ENCODE measurements around the gene NGF.
"Not testable (repeated sequence)": the region's sequence is repeated elsewhere in the genome, so short reads cannot be mapped to it uniquely, and the experiment has no call there.

The NGF gene

DNA sequence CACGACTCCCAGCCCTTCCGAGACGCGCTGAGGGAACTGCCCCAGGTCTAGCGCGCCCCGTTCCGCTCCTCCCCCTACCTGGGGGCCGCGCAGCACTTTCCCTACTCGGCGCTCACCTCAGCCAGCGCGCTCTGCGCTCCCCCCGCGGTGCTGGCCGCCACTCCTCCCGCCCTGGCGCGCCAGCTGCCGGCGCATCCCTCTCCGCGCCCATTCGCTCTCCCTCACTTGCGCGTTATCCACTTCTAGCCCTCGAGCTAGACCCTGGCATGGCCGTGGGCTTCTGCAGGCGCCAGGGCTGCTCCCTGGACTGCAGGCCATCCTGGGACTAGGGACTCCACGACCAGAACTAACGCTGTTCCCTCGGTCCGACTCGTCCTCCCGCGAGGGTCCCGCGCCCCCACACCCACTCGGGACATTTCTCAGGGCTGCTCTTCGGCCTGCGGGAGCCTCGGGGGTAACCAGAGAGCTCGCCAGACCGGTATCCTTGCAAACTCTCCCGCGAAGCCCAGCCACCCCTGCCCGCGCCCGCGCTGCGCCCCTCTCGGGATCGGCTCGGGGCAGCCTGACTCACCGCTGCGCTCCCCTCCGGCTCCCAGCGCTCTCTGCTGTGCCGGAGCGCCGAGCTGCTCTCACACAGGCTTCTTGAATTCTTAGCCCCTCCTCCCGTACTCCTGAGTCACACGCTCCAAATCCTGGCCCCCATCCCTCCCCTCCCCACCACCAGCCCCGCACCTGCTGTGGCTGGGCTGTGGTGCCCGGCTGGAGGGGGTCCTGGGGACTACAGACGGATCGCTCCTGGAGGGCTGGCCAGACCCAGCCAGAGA lies at the start of gene NGF:
Gene NGF (minus strand): TSS at position 617 of the 824 bp plus-strand sequence. CDS start 51,454 bp downstream, outside the sequence.
- DNase-seq: no peak

DNA sequence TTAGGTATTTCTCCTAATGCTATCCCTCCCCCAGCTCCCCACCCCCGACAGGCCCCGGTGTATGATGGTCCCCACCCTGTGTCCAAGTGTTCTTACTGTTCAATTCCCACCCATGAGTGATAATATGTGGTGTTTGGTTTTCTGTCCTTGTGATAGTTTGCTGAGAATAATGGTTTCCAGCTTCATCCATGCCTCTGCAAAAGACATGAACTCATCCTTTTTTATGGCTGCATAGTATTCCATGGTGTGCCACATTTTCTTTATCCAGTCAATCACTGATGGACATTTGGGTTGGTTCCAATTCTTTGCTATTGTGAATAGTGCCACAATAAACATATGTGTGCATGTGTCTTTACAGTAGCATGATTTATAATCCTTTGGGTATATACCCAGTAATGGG lies 45.4 kb upstream of the NGF start:
- DNase-seq: not testable (repeated sequence)

DNA sequence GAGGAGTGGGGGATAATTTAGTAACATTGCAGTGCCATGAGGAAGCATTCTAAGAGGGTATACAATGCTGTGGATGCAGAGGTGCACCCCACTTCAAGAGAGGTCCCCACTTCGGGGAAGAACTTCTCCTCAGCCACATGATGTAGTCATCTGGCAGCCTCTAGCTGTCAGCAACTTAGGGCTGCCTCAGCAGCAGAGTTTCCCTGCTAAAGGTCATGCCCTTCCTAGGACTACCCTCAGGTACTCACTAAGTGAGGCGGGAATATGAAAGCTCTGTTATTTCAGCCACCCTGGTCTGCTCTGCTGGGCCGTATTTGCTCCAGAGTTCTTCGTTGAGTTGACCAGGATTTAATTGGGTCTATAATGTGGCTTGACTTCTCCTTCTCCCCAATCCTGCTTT lies 41.9 kb upstream of the NGF start:
- DNase-seq: no peak

DNA sequence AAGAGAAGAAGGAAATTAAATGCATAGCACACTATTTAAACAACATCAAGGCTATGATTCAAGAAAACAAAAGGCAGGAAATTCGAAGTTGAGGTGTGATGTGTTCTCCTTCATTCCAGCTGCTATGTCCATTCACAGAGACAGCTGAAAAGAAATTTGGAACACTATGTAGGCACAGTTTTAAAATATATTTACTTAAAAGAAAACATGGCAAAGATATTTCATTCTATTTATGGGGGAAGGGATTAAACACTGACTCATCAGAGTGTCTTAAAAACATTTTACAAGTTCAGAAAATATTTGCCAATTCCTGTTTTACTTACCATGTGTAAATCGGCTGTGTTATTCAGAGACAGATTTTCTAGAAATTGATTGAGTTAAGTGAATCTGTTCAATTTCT lies 39.4 kb upstream of the NGF start:
- DNase-seq: no peak

DNA sequence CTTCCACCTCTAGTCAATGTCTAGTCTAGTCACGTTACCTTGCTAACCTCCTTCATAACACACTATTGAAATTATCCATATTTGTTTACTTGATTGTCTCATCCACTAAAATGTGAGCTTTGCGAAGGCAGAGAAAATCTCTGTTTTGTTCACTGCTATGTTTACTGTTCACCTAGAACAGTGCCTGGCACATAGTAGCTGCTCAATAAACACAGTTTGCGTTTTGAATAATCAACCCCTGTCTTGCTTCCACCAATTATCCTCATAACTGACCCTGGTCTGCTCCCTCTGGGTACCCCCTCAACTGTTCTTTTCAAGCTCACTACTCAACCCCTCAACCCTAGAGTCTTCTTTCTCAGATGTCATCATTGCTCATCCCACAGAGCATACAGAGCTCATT lies 36.5 kb upstream of the NGF start:
- DNase-seq: no peak

DNA sequence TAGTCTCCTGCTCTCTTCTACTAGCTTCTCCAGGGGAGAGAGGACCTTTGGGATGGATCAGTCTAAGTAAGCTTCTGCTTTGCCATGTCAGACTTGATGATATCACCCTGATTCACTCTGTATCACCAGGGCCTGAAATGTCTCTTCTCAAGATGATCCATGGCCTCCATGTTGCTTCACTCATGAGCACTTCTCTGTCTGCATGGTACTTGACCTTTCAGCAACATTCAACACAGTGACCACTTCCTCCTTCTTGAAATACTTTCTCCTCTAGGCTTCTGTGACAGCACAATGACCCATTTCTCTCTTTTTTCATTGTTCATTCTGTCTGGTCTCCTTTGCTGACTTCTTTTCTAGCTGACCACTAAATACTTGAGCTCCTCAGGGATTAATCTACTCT lies 35.3 kb upstream of the NGF start:
- DNase-seq: no peak

DNA sequence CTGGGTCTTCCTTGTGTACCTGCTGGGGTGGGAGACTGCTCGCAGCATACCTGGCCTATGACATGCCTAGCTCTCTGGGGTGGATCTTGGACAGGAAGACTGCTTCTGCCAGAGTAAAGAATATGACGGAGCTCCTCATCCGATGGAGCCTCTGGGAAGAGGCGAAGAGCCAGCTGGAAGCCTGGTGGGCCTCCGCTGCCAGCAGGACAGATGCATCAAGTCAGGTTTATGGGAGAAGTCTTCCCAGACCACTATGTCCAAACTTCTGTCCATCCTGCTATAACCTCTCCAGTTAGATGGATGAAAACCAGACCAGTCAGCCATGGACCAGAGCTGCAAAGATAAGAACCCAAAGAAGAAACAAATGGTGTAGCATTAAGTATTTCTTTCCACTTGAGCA lies 27.7 kb upstream of the NGF start:
- no peak for DNase-seq

DNA sequence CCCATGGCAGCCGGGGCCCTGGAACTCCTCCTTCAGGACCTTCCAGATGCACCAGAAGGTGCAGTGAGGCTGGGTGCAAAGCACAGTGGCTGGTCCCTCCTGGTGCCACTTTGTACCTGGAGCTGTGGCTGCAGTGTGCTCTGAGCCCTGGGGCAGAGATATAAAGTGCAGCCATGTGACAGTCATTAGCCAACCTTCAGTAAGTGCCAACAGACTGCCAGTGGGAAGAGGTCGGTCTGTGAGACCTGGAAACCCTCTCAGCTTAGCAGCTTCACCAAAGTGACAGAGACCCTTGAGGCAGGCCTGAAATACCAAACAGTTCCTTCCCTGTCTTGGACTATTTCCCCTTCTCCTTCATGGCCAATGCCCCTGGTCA lies 26.7 kb upstream of the NGF start:
- no peak for DNase-seq

DNA sequence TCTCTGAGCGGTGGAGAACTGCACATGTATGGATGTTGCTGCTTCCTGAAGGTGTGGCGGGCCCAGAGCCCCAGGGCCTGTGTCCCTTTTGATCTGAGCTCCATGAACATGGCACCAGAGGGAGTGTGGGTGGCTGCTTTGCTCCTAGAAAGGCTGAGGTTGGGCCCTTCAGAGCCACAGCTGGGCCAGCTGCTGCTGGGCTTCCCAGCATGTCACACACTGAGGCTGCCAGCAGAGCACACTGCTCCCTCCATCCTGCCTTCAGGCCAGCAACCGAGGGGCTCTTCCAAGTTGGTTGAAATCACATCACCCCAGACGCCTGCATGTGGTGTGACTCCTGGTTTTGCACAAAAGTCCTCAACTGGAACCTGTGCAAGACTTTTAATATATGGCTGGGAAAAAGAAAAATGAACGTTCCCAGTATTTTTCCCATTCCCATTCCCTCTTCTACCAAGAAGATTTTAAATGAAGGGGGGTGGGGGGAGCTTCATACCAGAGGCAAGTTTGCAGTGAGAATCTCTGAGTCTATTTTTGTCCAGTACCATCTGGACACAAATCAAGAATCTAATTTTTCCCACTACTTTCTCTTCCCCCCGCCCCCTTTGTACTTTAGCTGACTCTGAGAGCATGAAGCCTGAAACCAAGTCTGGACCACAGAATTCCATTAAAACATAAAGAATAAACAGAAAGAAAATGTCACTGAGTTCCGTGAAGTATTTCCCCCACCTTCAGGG lies 26.2 kb upstream of the NGF start:
- no peak for DNase-seq

DNA sequence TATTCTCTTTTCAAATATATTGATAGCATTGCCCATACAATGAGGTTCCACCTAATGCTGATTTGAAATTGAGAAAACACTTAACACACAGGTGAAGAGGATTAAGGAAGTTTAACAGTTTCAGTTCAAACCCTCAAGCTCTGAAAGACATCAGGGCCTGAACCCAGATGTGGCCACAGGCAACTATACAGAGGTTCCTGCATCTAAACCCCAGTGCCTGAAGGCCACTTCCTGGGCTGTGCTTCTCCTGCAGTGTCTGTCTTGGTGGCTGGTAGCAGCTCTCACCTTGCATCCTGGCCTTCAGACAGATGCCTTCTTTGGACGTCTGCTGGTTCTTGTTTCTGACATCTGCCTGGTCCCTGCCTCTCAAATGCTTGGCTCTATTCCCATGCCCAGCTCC lies 25.1 kb upstream of the NGF start:
- DNase-seq: no peak

DNA sequence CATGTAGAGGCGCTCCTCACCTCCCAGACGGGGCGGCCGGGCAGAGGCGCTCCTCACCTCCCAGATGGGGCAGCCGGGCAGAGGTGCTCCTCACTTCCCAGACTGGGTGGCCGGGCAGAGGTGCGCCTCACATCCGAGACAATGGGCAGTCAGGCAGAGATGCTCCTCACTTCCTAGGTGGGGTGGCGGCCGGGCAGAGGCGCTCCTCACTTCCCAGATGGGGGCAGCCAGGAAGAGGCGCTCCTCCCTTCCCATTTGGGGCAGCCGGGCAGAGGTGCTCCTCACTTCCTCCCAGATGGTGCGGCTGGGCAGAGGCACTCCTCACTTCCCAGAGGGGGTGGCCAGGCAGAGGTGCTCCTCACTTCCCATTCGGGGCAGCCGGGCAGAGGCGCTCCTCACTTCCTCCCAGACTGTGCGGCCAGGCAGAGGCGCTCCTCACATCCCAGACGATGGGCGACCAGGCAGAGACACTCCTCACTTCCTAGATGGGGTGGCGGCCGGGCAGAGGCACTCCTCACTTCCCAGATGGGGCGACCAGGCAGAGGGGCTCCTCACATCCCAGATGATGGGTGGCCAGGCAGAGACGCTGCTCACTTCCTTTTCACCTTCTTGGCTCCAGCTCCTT lies 22.6 kb upstream of the NGF start:
- not testable (repeated sequence) for DNase-seq

DNA sequence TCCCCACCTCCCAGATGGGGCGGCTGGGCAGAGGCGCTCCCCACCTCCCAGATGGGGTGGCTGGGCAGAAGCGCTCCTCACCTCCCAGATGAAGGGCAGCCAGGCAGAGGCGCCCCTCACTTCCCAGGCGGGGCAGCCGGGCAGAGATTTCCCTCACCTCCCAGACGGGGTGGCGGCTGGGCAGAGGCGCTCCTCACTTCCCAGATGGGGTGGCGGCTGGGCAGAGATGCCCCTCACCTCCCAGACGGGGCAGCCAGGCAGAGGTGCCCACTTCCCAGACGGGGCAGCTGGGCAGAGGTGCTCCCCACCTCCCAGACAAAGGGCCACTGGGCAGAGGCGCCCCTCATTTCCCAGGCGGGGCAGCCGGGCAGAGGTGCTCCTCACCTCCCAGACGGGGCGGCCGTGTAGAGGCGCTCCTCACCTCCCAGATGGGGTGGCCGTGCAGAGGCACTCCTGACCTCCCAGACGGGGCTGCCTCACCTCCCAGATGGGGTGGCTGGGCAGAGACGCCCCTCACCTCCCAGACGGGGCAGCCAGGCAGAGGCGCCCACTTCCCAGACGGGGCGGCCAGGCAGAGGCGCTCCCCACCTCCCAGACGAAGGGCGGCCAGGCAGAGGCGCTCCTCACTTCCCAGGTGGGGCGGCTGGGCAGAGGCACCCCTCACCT lies 21.9 kb upstream of the NGF start:
- DNase-seq: not testable (repeated sequence)

DNA sequence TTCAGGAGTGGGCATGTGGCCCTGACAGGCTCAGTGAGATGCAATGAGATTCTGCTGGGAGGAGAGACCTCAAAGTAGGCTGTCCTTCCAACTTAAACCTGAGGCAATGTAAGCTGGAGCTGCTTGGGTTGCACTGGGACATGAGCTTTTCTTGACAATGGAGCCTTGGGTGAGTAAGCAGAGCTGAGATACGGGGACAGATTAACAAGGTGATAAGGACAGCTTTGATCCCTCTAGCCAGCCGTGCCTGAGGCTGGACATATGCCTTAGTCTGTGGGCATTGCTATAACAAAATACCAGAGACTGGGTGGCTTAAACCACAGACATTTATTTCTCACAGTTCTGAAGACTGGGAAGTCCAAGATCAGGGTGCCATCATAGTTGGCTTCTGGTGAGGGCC lies 18.3 kb upstream of the NGF start:
- no peak for DNase-seq

DNA sequence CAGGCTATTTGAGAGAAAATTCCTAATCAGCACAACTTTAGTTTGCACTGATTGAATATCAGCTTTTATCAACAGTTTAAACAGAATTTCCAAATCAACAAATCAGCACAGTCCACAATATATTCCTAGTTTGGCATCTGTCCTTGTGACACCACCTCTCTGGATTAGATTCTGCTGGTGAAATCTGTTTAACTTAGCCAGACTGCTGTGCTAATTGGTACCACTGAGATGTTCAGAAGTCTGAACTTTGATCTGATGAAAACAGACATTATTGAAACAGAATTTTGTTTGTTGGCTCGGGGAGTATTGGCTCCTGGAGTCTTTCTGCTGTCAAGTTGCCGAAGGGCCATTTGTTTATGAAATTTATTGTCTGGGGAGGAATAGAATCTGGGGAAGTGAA lies 17.0 kb upstream of the NGF start:
- no peak for DNase-seq

DNA sequence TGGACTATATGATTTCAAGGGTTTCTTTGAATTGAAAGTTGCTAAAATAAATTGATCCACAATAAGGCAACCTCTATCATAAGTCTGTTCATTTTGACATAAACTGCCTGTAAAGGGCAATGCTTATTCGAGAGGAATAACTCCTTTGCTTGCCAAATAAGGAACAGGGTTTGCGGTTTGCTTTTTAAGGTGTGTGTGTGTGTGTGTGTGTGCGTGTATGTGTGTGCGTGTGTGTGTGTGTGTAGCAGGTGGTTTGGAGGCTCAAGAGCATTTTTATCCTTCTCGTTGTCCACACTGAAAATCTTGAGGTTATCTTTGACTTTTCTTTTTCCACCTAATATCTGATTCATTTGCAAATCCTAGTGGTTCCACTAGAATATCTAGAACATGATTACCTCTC lies 13.1 kb upstream of the NGF start:
- DNase-seq: no peak

DNA sequence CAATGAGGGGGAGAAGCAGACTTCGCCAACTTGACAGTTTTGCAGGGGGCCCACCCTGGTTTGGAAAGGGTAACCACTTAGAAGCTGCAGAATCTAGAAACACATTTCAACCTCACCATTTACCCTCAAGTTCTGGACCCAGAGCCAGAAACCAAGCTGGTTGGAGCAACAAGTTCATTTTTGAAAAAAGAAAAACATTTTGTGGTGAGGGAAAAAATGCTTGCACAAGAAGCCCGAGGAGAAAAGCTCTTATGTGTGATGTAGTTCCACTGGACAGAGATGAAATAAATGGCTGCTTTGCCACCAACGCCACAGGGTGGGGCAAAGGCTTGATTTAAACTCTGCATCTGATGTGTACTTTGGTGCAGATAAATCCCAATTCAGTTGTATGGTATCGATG lies 10.6 kb upstream of the NGF start:
- DNase-seq: no peak

DNA sequence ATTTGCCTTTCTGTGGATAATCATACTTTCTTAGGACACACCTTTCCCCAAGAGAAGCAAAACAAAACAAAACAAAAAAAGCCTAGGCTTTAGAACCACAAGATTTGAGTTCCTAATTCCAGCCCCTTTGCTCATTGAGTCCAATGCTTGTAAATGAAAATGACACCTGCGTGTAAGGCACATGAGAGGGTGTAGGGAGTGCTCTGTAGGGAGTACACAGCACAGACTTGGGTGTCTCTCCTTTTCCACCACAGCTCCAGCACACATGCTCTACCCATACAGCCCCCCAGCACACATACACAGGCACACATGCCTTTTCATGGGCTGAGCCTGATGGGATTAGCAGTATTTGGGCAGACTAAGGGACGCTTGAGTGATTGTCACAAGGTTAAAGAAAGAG lies 9.2 kb upstream of the NGF start:
- DNase-seq: no peak

DNA sequence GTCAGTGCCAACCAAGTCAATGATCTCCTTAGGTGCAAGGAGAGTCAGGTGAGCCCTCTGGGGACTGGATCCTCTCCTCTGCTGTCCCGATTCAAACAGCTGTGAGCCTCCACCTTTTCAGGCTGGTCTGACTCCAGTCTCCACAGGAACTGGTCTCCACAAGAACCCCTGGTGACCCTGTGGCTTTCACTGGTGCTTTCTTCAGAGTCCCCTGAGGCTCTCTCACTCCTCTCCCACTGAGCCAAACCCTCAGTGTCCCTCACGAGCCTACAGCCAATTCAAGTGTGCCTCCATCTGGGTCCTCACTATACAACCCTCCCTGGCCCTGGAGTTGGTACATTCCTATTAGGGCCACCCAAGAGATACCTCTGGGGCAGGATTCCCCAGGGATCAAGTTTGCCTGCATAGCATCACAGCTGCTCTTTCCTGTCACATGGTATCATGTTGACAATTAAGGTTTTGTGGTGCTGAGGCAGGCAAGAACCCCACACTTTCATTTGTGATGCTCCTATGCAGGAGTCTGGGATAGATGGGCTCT lies 5.2 kb upstream of the NGF start:
- DNase-seq: no peak

DNA sequence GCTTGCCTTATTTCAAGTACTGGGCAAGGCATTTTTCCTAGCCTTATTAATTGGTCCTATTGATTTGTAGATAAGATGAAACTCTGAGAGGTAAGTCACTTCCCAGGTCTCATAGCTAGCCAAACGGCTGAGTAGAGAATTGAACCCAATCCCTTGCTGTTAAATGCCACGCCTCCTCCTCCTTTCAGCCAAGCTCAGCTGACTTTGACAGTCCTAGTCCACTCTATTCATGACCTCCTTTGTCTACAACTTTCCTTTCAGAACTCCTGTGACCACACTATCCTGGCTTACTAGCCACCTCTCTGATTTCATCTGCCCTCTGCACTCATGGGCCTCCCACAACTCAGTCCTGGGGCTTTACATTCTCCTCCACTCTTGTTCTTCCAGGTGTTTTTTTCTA lies 3.9 kb upstream of the NGF start:
- DNase-seq: no peak

DNA sequence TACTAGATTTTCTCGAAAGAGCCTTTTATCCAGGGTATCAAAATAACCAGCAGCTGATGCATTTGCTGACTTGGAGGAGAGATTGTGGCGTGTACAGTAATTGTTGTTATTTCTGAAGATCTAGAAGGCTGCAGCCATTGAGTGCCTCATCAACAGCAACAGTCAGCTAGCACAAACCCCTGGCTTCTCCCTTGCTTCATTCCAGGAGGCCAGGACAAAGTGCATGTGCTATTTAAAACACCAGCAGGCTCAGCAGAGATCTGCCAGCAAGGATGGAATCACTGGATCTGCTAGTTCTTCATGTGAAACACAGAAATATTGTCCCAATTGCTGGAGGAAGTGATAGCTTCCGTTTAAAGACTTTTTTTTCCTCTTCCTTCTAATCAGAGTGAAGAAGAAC lies 2.8 kb upstream of the NGF start:
- no peak for DNase-seq

DNA sequence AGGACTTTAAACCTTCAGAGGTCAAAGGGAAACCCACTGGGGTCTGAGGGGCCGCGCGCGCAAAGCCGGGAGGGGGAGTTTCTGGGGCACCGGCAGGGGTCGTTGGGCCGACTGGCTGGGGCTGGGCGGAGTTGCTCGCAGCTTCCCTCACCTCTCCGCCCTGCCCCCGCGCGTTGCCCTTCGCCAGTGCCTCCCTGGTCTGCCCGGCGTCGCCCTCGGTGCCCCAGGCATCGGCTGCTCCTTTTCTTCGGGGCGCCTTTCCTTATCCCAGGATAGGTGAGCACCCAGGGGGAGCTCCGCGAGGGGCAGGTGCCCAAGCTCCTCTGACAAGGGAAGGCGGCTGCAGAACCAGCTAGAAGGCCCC lies 390 bp upstream of the NGF start:
- DNase-seq: no peak

DNA sequence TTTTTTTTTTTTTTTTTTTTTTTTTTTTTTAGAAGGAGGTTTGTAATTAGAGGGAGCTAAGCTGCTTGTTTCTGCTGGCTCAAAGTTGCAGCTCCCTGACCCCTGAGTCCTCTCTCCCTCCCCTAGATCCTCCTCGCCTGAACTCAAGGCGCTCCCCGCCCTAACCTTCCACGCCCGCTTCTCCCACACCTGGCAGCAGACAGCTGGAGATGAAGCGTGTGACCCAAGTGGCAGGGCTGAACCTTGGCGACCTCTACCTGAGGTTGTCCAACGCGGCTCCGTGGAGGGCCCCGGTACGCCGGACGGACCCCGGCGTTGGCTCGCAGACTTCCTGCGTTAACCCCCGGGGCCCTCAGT lies 795 bp downstream of the NGF start:
- DNase-seq: no peak

DNA sequence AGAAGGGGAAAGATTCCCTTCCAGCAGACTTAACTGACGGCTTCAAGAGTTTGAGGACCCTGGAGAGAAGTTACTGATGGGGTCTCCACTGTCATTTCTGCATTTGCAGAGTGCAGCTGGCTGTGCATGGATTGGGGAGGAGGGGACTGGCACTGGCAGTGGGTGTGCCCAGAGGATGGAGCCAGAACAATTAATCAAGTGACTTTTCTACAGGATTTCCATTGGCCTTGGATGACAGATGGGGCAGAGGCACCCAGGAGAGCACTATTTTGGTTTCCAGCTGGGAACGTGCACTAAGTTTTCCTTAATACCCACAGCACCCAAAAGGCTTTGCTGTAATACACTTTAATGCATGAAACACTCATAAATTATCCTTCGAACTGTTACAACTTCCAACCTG lies 1.3 kb downstream of the NGF start:
- no peak for DNase-seq
